Skin epidermis (tissue), 12 donors: ENCODE data around the gene RNF17.
A peak's percentile ranks its signal among the peaks of the same experiment; 100 is the strongest.

Source experiments
- H3K27ac ChIP-seq, 21 experiments: fragments of 200-600 bp; sonication (generic) in 11 of 21; one replicate each; pipeline ENCODE4 v1.5.0; 2020; ENCODE audit warnings: mild to moderate bottlenecking in 3 of 21, inconsistent platforms in 2 of 21, moderate library complexity in 2 of 21
- H3K4me3 ChIP-seq, 7 experiments: fragments of 200-600 bp; sonication (generic) in 2 of 7; one replicate each; pipeline ENCODE4 v1.5.0; 2020; ENCODE audit warnings: inconsistent platforms in 2 of 7, mild to moderate bottlenecking in 2 of 7, moderate library complexity in 1 of 7

RNF17 gene

GRCh38 chr13:24890256-24890655 is 126.3 kb downstream of the RNF17 start:
- H3K4me3 ChIP-seq = no peak overlapping the region
- H3K27ac ChIP-seq = no peak overlapping the region

DNA sequence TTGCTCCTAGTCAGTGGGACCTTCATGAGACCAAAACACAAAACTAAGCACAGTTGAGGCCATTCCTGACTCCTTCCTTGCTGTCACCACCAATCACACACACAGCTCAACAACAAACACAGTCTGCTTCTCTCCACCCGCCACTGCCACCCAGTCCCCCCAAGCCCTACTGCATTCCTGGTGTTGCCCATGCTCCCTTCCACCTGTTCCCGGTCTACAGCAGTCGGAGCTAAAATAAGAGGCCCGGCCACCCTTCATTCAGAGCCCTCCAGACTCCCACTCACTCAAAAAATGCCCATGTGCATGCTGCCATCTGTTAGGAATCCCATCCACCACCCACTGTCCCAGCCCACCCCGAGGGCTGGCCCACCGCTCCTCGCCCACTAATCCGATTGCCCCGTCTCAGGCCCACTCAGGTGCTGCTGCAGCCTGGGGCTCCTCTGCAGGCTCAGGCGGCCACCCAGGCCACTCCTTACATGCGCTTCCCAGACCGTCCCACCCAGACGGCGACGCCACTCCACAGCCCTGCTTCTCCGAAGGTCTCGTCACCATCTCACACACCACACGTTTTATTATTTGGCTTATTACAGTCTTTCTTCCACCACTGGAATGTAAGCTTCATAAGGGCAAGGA is 127.6 kb downstream of the RNF17 start:
- no peak overlapping the region for H3K4me3 ChIP-seq

GRCh38 chr13:24892829-24893228 is 128.9 kb downstream of the RNF17 start:
- Histone ChIP-seq H3K4me3 (no peak overlapping the region), H3K27ac (no peak overlapping the region)

More for the DNA sequence above, 127.6 kb downstream of the RNF17 start:
- no peak overlapping the region for H3K27ac ChIP-seq

- Histone ChIP-seq H3K4me3 (no peak overlapping the region), H3K27ac (no peak overlapping the region)
These were observed 129.9 kb downstream of the RNF17 start for GRCh38 chr13:24893863-24894262.

DNA sequence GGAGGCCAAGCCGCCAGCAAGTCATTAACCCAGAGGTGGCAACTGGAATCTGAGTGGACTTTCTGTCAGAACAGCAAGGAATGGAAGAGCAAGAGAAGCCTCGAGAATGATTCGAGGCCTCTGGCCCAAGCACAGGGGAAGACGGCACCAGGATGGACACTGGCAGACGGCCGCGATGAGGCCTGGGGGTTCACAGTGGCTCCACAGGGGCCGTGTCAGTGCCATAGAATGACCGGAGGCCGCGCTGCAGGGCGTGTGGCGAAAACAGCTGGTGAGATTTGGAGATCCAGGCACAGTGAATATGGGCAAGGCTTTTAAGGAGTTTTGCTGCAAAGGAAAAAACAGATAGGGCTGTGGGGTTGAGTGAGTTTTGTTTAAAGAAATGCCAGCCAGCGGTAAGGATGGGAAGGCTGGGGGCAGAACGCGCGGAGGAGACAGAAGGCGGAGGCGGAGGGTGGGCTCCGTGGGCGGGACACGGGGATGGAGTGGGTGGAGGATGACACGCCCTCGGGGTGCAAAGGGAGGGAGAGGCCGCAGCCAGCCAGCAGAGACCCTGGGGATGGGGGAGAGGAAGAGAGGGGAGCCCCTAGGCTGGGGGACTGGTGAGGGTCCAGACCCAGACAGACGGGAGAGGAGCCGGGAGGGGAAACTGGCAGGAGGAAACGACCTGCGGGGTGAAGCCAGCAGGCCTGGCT is 130.5 kb downstream of the RNF17 start:
- no peak overlapping the region for H3K27ac ChIP-seq
- no peak overlapping the region for H3K4me3 ChIP-seq

- Histone ChIP-seq H3K4me3 (no peak overlapping the region), H3K27ac (no peak overlapping the region)
These were observed 131.0 kb downstream of the RNF17 start for GRCh38 chr13:24894972-24895300.

DNA sequence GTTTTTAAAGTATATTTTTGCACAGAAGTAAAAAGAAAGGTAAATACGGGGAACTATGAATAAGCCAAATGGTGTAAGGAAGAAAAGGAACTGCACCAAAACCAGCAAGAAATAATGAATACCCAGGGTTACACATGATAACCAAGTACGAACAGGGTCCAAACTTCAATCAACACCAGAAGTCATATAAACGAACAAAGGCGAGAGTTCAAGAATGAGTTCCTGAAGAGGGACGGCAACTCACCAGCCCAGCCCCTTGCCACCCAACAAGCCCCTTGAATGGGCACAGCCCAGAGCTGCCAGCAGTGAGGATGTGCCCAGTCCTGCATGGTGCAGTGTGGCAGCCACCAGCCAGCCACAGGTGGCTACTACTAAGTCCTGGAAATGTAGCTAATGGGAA is 132.1 kb downstream of the RNF17 start:
- no peak overlapping the region for H3K27ac ChIP-seq
- no peak overlapping the region for H3K4me3 ChIP-seq

DNA sequence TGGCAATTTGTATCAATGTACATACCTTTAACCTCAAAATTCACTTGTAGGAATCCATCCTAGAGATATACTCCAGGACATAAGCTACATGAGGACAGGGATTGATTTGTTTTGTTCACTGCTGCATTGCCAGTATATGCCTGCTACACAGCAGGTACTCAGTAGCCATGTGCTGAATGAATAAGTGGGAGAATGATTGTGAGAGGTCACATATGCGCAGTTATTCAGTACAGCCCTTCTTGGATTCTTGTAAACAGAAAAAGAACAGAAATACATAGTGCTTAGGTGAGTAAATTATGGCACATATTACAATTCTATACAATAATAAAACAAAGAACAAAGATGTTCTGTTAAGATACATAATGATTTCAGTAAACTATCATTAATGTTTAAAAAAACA is 133.3 kb downstream of the RNF17 start:
- H3K27ac ChIP-seq = no peak overlapping the region
- H3K4me3 ChIP-seq = no peak overlapping the region

DNA sequence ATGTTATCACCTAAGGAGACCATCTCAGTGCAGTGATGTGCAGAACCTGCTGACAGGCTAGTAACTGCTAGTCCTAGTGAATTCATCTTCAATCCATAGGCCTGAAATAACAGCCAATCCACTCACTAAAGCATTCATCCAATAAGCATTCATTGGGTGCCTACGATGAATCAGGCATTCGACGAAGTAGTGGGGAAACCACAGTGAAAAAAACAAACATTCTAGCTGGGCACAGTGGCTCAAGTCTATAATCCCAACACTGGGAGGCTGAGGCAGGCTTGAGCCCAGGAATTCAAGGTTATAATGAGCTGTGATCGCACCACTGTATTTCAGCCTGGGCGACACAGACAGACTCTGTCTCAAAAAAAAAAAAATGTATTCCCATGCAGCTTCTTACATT is 135.6 kb downstream of the RNF17 start:
- no peak overlapping the region for H3K4me3 ChIP-seq
- H3K27ac ChIP-seq = no peak overlapping the region

- H3K27ac ChIP-seq = no peak overlapping the region
These were observed 136.5 kb downstream of the RNF17 start for GRCh38 chr13:24900507-24900906.

DNA sequence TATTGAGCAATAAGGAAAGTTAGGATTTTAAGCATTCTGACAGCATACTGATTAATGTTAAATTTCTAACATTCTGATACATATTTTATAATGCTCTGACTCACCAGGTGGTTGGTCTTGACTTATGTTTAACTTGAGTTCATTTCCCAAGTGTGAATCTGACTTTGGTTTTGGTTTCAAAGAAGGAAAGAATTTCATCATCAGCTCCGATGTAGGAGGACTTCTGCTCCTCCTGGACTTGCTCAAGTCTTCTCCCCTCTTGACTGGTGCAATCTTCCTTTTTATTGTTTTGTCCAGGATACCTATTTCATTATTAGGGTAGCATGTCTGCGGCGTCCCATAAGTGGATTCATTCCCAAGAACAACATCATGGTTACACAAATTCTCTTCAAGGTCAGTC is 141.3 kb downstream of the RNF17 start:
- no peak overlapping the region for H3K4me3 ChIP-seq
- no peak overlapping the region for H3K27ac ChIP-seq

More at GRCh38 chr13:24900507-24900906, 136.5 kb downstream of the RNF17 start:
- no peak overlapping the region for H3K4me3 ChIP-seq

DNA sequence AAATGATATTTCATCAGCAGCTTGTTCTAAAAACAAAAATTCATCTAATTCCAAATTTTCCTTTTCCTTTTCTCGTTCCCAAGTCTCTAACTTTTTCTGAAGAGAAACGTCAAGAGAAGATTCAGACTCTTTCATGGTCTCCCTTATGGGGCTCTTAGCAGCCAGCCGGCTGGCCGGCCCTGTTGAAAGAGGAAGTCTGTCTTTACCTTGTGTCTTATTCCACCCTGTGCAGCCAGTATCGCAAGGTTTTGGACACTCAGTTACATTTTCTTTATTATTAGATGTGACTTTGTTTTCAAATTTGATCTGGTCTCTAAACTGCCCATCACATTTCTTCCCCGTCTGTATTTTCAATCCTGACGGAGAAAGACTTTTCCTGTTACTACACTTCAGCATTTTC is 142.3 kb downstream of the RNF17 start:
- no peak overlapping the region for H3K27ac ChIP-seq
- H3K4me3 ChIP-seq = no peak overlapping the region

GRCh38 chr13:24910502-24911132 is 146.6 kb downstream of the RNF17 start:
- H3K27ac ChIP-seq = no peak overlapping the region

DNA sequence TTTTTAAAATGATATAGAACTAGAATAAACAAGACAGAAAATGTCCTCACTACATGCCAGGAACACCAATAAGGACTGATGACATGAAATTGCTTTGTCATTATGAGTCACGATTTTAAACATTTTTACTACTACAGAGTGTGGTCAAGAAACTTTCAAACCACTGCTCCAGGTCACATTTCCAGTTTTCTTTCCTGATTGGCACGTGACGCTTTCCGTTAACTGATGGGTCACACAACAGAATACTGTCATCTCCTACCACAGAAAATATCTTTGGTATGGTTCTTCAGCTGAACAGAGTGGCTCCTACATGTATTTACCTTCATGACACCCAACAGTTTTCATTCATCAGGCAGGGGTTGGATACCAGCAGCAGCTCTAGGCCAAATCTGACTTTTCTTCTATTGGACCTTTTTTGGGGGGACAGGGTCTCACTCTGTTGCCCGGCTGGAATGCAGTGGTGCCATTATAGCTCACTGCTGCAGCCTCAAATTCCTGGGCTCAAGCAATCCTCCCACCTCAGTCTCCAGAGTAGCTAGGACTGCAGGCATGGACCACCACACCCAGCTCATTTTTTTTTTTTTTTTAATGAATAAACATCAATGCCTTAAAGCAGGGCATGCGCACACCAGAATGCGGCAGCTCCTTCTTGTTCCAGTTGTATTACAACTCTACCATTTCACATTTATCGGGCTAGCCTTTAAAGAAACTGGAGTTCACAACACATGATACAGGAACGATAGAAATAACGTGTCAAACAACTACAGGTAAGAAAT is 147.4 kb downstream of the RNF17 start:
- H3K4me3 ChIP-seq = no peak overlapping the region
- H3K27ac ChIP-seq = no peak overlapping the region

More at GRCh38 chr13:24910502-24911132, 146.6 kb downstream of the RNF17 start:
- no peak overlapping the region for H3K4me3 ChIP-seq

DNA sequence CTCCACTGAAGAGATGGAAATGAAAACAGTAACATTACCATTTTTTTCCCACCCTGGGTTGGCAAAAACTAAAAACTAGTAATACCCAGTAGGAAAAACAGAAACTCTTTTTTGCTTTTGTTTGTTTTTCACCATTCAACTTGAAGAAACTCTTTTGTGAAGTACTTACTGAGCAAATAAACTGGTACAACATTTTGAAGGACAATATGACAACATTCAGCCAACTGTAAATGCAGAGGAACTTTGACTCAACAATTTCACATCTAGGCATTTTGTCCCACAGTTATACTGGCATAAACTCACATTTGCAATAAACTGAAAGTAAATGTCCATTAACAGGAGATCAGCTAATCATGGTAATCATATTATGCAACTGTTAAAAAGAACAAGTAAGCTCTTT is 152.5 kb downstream of the RNF17 start:
- Histone ChIP-seq H3K4me3 (no peak overlapping the region), H3K27ac (no peak overlapping the region)

GRCh38 chr13:24921003-24921402 is 157.0 kb downstream of the RNF17 start:
- Histone ChIP-seq H3K27ac (no peak overlapping the region), H3K4me3 (no peak overlapping the region)

- peak overlapping the region in 7 of 21 experiments; percentile 63 to 96 (median 86) for H3K27ac ChIP-seq
- peak overlapping the region; percentile 76 to 99 (median 92) for H3K4me3 ChIP-seq
These were observed 157.9 kb downstream of the RNF17 start for GRCh38 chr13:24921881-24922280.

DNA sequence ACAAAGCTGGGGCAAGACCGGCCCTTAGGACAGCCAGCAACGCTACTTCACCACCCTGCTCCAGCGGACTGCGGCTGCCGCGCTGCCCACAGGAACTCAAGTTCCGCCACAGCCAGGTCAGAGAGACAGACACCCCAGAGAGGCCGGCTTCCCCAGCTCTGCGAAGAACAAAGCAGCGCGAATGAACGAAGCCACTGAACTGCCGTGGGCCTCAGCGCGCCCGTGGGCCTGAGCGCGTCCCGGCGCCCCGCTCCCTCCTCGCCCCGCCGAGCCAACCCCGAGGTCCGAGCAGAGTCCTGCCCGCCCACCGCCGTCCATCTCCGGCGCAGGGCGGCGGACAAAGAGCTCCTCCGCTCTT is 158.4 kb downstream of the RNF17 start:
- H3K27ac ChIP-seq = peak overlapping the region in 20 of 21 experiments; percentile 16 to 97 (median 85)
- peak overlapping the region; percentile 76 to 99 (median 92) for H3K4me3 ChIP-seq

DNA sequence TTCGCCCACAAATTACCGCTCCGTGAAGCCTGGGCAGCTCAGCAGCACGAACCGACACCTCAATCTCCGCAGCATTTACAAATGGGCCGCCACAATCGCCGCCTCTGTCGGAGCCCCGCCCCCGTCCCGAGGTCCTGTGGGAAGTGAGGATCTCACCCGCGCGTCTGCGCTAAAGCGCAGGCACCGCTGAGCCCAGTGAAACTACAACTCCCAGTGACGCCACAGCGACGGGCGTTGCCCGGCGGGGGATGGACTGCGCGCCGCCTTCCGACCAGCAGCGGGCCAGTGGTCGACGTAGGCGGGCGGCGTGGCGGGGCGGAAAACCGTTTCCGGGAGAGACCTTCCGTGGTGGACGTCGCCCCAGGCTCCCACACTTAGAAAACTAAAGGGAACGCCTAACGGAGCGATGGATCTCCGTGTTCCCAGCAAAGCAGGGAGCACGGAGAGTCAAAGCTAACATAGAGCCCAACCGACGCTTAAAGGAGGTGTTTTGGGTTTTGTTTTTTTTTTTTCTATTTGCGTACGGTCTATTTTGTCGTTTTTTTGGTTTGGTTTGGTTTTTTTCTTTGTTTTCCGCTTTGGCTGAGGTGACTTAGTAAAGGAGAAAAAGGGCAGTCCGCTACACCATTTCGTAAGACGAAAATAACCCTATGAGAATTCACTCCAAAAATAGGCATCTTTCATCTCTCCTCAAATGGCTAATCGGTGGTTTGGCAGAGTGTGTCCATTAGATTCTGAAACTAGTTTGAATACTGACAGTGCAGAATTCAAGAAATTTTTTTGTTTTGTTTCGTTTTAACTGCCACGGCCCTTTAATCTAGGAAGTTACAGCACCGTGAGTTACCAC is 159.0 kb downstream of the RNF17 start:
- H3K27ac ChIP-seq = peak overlapping the region; percentile 51 to 97 (median 89)
- H3K4me3 ChIP-seq = peak overlapping the region; percentile 76 to 99 (median 92)
